SK-N-MC (cell line): ENCODE data around the gene ADIRF.

Experiments
- EZH2 ChIP-seq: fragments of 200-600 bp; sonication (generic); IDR thresholded peaks from one replicate; pipeline ENCODE4 v1.6.1; 2017; ENCODE audit warnings: antibody characterized with exemption
- POLR2AphosphoS5 ChIP-seq: IDR thresholded peaks from 2 replicates; pipeline ENCODE4 v1.6.1; 2012; ENCODE audit warnings: mild to moderate bottlenecking, low read depth, low read length, borderline replicate concordance

DNA sequence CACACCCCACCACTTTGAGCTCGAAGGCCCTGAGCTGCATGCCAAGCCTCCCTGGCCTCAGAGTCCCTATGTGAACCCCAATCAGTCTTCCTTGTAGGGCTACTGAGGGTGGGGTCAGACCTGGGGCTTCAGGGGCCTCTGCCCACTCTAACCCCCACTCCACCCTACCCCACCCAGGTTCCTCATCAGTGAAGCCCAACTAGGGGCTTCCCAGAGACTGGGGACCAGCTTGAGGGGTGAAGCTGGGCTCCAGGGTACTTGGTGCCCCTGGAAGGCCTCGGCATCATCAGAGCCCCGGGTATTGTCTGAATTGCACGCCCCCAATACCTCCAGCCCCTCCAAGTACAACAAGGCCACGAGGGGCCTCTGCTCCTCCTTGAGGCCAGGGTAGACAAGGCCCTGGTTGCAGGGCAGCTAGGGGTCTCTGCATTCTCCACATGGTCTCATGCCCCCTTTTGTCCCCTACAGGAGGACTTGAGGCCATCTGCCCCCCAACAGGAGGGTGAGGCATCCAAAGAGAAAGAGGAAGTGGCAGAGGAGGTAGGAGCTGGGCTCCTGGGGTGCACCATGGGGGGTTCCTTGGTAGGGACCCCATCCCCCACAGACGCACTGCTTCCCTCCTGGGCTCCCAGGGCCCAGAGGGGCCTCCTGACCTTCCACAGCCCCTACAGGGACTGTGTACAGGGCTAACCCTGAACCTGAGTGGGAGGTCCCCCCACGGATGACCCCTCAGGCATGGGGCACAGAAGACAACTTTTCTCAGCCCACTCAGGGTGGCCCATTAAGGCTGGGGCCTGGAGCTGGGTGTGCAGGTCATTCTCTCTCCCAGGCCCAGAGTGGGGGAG is 5.9 kb upstream of the ADIRF start:
- TF ChIP-seq EZH2: no peak
- TF ChIP-seq POLR2AphosphoS5: no peak
